HG02981 (cell line): ENCODE results near the gene GPR153.

Experiments
- ATAC-seq: cut with Tn5 transposase; IDR thresholded peaks from one replicate; pipeline ENCODE4 v1.9.1; 2021; ENCODE audit warnings: mild to moderate bottlenecking, moderate library complexity; ENCODE audit not compliant: unreplicated experiment

Gene GPR153

DNA sequence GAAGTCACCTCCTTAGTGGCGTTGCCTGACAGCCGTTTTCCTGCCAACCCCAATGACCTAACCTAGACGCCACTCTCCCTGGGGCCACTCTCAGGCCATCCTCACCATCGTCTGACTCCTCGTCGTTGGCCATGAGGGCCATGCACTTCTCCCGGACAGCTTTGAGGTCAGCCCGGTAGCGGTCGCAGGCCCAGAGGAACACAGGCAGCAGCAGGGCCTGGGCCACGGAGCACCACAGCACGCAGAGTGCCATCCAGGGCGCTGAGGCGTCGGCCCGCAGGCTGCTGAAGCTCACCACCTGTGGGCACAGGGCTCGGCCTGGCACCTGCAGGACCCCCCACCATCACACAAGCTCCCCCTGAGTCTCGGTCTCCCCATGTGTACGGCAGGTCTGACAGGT is 9.7 kb downstream of the GPR153 start:
- no peak for ATAC-seq

GRCh38 chr1:6249739-6250689 is 10.9 kb downstream of the GPR153 start:
- ATAC-seq: no peak

DNA sequence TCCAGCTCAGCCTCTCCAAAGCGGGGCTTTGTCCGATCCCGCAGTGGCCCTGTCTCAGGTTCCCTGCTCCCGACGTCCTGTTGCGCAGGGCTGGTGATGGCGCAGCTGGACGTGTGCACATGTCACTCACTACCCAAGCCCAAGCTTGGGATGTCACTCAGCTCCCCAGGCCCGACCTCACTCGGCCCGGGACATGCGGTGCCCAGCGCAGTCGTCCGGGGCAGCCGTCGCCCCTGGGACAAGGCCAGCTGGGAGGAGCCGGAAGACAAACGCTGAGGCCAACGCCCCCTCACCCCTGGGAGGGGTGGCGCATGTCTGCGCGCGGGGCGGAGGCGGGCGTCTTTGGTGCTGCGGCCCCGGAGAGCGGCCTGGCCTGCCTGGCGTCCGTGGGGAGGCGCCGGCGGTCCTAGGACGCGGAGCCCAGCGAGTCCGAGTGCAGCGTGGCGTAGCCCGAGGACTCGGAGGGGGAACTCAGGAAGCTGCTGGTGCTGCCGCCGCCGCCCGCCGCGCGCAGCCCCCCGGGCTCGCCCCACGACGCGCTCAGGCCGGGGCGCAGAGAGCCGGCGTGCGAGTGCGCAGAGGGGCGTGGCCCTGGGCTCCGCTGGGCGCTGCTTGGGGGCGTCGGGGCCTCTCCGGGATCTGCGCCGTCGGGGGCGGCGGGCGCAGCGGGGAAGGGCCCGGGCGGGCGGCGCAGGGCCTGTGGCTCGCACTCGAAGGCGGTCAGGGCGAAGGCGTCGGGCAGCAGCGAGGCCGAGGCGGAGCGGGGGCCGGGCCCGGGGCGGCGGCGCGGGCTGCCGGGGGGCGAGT is 11.8 kb downstream of the GPR153 start:
- no peak for ATAC-seq

GRCh38 chr1:6248161-6248776 is 12.6 kb downstream of the GPR153 start:
- ATAC-seq: no peak

DNA sequence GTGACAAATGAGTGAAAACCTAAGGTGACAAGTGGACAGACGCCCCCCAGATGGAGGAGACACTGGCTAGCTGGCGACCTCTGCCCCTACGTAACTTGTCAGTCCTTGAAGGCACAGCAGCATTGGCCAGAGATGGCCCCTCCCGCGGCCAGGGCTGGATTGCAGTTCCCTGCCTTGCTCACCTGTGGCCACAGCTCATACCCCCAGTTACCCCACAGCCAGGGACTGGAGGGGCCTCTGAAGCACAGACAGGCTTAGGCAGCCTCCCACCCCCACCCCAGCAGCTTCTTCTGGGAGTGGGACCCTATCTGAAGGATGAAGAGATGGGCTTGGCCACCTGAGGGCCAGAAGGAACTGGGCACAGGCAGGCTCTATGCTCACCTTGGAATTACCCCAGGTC is 13.2 kb downstream of the GPR153 start:
- ATAC-seq: no peak

DNA sequence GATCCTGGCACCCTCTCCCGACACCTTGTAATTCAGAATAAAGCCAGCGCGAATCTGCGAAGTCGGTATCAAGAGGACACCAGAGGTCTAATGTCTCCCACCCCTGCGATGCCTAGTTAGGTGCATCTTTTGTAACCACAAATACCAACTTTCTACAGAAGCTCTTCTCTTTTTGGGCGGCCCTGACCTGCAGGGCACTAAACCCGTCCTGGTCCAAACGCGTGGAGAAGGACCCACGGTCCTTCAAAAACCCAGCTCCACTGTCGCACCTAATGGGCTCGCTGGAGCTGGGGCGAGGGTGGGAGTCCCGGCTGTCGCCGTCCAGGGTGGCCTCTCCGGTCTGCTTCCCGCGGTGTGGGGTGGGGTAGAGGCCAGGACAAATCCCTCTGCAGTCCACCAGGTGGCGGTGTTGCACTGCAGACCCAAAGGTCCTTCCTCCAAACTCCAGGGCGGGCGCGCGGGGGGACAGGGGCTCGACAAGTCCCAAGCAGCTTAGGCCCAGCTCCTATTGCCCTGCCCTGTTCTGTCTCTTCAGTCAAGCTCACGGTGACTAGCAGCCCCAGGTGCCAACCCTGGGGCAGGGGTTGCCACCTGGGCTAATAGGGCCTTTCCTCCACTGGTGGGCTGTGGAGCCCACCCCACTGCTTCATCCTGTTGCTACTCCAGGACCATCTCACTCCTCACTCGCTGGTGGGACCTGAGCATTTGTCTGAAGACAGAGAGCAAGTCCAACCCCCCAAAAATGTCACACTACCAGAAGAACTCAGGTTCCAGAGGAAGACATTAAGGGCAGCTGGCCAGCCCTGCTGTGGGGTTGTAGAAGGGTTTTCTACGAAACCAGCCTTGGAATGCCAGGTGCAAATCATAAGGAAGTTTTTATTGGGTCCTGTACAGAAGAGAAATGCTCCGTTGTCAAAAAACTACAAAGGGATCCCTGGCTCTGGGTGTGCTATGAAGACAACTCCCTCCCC is 14.1 kb downstream of the GPR153 start:
- ATAC-seq: no peak

DNA sequence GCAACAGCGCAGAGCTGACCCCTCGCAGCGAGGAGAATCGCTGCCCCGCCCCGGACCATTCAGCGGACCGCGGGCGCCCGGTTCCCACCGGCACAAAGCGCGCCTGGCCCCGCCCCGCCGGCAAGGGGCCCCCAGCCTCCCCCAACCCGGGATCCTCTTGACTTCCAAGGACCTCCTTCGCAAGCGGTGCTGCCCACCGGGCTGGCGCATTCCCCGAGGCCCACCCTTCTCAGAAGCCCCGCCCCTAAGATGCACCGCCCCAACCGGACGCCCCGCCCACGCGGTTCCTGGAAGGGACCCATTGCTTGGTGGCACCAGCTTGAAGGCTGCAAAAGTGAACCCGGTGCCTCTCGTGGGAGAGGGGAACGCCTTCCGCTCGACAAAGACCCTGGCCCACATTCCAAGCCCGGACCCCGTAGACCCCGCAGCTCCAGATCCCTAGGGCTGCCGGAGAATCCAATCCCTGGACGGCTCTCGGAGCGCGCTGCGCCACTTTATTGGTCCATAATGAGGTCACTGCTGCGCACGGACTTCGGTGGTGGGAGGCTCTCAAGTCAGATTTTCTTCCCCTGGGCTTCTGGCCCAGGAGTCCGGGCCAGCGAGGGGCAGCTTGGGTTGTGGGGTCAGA is 14.9 kb downstream of the GPR153 start:
- ATAC-seq: no peak

DNA sequence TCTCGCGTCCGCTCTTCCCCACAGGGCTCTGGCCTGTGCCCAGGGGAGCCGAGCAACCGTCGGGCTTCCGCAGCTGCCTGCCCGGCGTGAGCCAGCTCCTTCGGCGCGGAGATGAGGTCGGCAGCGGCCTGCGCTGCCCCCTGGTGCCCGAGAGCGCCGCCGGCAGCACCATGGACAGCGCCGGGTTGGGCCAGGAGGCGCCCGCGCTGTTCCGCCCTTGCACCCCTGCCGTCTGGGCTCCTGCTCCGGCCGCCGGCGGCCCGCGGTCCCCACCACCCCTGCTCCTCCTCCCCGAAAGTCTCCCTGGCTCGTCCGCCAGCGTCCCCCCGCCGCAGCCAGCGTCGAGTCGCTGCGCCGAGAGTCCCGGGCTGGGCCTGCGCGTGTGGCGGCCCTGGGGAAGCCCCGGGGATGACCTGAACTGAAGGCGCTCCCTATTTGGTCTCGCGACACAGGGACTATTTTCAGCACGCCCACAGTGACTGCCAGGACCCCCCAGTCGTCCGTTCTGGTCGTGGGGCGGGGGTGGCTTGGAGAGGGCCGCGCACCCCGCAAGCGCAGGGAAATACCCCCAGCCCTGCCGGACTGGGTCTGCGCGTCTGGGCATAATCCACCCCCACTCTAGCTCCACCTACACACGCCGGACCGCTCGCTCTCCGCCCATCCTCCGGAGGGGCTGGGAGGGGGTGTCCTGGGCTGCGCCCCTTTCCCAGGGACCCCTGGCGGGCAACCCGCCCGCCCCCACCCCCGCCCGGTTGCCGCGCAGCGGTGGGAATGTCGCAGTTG is 15.6 kb downstream of the GPR153 start:
- peak; percentile 48 for ATAC-seq

- no peak for ATAC-seq
These were observed 16.4 kb downstream of the GPR153 start for GRCh38 chr1:6244401-6245049.

DNA sequence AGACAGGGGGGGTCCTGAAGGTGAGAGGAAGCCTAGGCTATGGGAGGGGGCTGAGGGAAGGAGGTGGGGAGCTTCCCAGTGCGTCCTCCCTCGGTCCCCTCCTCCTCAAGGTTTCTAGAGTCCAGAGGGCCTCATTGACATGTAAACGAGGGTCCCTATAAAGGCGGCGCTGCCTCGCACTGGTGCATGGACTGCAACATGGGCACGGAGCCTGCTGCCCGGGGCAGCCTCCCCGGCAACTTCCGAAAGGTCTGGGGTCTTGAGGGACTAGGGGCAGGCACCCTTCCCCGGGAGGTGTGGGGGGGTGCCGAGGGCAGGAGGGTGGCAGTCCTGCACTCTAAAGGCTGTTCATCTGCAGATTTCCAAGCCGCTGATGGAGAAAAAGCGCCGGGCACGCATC is 16.9 kb downstream of the GPR153 start, which contains the start of gene HES3:
TSS of gene HES3 (plus strand) at position 187 of the 400 bp plus-strand sequence. CDS start at position 374, 187 bp downstream.
- ATAC-seq: no peak

DNA sequence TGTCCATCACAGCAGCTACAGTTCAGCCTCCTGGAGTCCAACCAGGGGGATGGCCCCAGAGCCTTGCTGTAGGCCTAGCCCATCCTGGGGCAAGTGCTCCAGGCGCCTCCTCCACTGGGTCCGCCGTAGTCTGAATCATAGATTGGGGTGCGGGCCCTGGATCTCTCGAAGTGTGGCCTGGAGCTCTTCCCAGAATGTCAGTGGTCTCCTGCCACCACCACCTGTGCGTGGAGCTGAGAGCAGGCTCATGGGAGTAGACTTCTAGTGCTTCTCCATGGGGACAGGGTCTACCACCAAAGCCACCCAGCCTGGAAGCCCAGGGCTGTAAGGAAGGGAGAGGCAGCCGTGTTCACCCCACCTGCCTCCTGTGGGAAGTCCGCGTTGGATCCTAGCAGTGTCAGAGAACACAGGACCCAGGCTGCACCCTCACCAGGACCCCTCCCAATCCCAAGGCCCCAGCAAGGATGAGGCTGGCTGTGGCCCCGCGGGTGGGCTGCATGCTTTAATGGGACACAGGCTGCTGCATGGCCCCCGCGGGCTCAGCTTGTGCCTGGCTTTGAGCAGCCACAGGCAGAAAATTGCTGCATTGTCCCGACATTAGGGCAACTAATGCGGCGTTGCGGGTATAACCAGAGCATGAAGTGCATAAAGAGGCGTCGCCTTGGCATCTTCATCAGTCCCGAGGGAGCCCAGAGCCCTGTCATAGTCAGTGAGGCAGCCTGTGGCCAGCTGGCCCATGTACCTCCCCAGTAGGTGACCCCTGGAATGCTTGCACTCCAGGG is 17.7 kb downstream of the GPR153 start:
- ATAC-seq: no peak

DNA sequence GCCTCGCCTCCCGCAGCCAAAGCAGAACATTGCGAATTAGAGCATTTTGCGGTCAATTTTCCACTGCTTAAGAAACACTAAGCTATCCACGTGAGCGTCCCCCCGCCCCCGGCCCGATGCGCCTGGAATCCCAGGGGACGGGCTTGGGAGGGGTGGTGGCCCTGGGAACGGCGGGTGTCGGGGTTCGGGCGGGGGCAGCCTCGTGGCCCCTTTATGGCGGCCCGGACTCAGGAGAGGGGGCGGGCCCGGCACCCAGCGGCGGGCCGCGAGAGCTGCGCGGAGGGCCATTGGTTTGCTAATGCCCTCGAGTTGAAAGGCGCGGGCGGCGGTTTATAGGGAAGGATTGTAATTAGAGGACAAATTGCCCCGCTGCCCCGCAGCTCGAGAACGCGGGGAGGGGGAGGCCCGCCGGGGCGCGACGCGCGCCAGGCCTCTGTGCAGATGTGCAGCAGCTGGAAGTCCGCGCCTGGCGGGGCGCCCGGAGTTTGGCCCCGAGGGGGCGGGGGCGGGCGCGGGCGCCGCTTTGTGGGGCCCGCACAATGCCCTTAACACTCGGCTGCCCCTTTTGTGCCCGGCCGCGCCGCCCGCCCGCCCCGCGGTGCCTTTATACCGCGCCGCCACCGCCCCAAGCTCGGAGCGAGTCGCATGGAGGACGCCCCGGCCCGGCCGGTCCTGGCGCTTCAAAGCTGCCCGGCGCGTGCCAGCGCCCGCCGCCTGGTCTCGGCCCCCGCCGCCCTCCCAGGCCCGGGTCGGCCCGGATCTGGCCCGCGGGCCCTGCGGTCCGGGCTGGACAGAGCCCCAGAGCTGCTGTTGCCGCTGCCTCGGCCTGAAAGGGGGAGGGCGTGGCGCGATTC is 18.8 kb downstream of the GPR153 start:
- no peak for ATAC-seq

GRCh38 chr1:6241107-6241886 is 19.6 kb downstream of the GPR153 start:
- ATAC-seq: no peak

DNA sequence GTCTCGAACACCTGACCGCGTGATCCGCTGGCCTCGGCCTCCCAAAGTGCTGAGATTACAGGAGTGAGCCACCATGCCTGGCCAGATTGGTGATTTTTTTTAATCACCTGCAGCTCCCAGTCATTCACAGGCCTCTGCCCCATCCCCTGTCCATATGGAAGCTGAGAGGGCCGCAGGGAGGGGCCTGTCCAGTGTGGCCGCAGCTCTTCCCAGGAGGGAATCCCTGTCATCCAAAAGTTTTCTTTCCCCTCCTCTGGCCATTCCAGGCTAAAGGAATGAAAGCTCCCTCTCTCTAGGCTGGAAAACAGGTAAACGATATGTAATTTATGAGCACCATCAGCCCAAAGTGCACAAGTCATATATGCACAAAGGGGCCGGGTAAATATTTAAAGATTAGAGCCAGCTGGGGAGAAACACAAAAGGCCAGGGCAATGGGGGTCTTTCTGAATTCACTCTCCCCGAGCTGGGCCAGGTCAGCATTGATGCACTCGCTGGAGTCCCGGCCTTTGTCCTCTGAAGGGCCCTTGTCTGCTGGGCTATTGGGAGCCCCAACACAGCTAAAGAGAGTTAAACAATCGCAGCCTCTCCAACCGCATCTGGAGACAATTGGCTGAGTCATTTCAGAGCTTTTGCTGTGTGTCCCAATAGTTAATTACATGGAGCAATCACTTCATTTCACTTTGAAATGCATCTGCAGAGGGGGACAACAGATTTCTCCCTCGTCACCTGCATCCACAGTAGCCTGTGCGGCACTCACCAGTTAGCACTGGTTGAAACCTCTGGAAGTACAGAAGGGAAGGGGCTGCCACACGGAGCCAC is 20.7 kb downstream of the GPR153 start:
- no peak for ATAC-seq

DNA sequence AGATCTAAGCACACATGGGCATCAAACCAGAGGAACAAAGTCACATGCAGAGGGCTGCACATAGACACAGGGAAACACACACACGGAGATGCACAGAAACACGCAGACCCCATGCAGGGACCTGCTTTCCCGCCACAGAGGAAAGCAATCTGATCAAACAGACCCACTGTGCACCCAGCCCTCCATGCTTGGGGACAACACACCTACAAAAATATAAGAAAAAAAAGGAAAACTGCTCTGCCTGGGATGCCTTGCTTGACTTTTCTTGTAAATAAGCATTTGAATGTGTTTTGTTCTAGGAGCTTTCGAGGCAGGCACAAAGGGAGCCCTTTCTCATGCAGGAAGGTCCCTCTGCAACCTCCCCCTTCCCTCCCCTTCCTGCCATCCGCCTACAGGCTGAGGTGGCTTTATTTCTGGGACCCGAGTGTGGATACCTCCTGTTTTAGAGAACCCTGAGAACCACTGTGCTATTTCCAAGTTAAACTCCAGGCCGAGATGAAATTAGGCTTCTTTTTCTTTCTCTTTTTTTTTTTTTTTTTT is 21.6 kb downstream of the GPR153 start:
- ATAC-seq: no peak
